Panc1 (cell line): ENCODE measurements around the gene ACLY. TPM values are rescaled to one million over a fixed set of nuclear protein-coding genes. Genes with fewer than 3 reads are reported as not detected.

Source experiments
- total RNA-seq: library from RNA; stranded (reverse); gene quantifications from one replicate; pipeline ENCODE4 v1.2.1, GENCODE V29; 2021; ENCODE audit not compliant: unreplicated experiment

Gene ACLY
- total RNA-seq, 1 experiment from 2014 or later, result 225 TPM

Other genes with a start within 250 kb of the ACLY start
- 747 TPM for gene EIF1, start 230.1 kb downstream of the ACLY start, total RNA-seq
- gene GAST, start 206.6 kb downstream of the ACLY start, total RNA-seq, result not detected
- gene HAP1, start 184.3 kb downstream of the ACLY start, total RNA-seq, result 11.6 TPM
- gene JUP, start 132.2 kb downstream of the ACLY start, total RNA-seq, result 352 TPM
- gene P3H4, start 107.0 kb downstream of the ACLY start, total RNA-seq, result 58.9 TPM
- gene FKBP10, start 105.9 kb downstream of the ACLY start, total RNA-seq, result 190 TPM
- 118 TPM for gene NT5C3B, start 82.7 kb downstream of the ACLY start, total RNA-seq
- not detected for gene KLHL10, start 81.1 kb downstream of the ACLY start, total RNA-seq
- 12.5 TPM for gene KLHL11, start 53.5 kb downstream of the ACLY start, total RNA-seq
- 0.69 TPM for gene ODAD4, start 11.7 kb upstream of the ACLY start, total RNA-seq
- gene CNP, start 47.8 kb upstream of the ACLY start, total RNA-seq, result 79.9 TPM
- gene DNAJC7, start 98.5 kb upstream of the ACLY start, total RNA-seq, result 72.0 TPM
- gene NKIRAS2, start 101.1 kb upstream of the ACLY start, total RNA-seq, result 22.4 TPM
- 0.74 TPM for gene C17orf113, start 131.7 kb upstream of the ACLY start, total RNA-seq
- gene ZNF385C, start 179.5 kb upstream of the ACLY start, total RNA-seq, result 0.21 TPM
- gene DHX58, start 193.8 kb upstream of the ACLY start, total RNA-seq, result 9.7 TPM
- gene KAT2A, start 202.4 kb upstream of the ACLY start, total RNA-seq, result 67.0 TPM
- gene HSPB9, start 203.9 kb upstream of the ACLY start, total RNA-seq, result not detected
- gene RAB5C, start 236.0 kb upstream of the ACLY start, total RNA-seq, result 141 TPM